Activated CD8-positive, alpha-beta memory T cell treated with anti-CD3 and anti-CD28 coated beads, Interleukin-2, amount 50 U/mL, for 24 hours (primary cell): Measurements from ENCODE around the gene ARL14.

Experiments used
- DNase-seq: peaks from one replicate; pipeline ENCODE4 v3.0.0-alpha.2; 2020; ENCODE audit errors: extremely low read depth

ARL14 gene

GRCh38 chr3:160722331-160722730 is 45.4 kb downstream of the ARL14 start:
- no peak for DNase-seq

GRCh38 chr3:160725338-160725737 is 48.4 kb downstream of the ARL14 start:
- DNase-seq: no peak
